ENCODE measurements around the gene CNIH4. TPM values are rescaled to one million over a fixed set of nuclear protein-coding genes. Genes with fewer than 3 reads are reported as not detected.
A peak's percentile ranks its signal among the peaks of the same experiment; 100 is the strongest.
"Not testable (repeated sequence)": the region's sequence is repeated elsewhere in the genome, so short reads cannot be mapped to it uniquely, and the experiment has no call there.

The CNIH4 gene
- total RNA-seq (10 to 100 TPM; 10.0 to 60.0 (median 39.6) TPM), polyA plus RNA-seq (10 to 100 TPM; 47.0 to 73.0 (median 58.0) TPM)
- long read RNA-seq, donor 1, full-length matches to known transcripts: 66 of 71 reads
- long read RNA-seq, donor 1, partial matches to known transcripts: 5 of 71 reads
- long read RNA-seq, donor 1, other reads (novel, unspliced or antisense): 0 of 71 reads
- long read RNA-seq, donor 2, full-length matches to known transcripts: 44 of 49 reads
- long read RNA-seq, donor 2, partial matches to known transcripts: 5 of 49 reads
- long read RNA-seq, donor 2, other reads (novel, unspliced or antisense): 0 of 49 reads
- long read RNA-seq, donor 3, full-length matches to known transcripts: 54 of 54 reads
- long read RNA-seq, donor 3, partial matches to known transcripts: 0 of 54 reads
- long read RNA-seq, donor 3, other reads (novel, unspliced or antisense): 0 of 54 reads
- long read RNA-seq, donor 4, full-length matches to known transcripts: 44 of 55 reads
- long read RNA-seq, donor 4, partial matches to known transcripts: 9 of 55 reads
- long read RNA-seq, donor 4, other reads (novel, unspliced or antisense): 2 of 55 reads
- long read RNA-seq, donor 5, full-length matches to known transcripts: 96 of 108 reads
- long read RNA-seq, donor 5, partial matches to known transcripts: 7 of 108 reads
- long read RNA-seq, donor 5, other reads (novel, unspliced or antisense): 5 of 108 reads
- long read RNA-seq, donor 6, full-length matches to known transcripts: 26 of 39 reads
- long read RNA-seq, donor 6, partial matches to known transcripts: 11 of 39 reads
- long read RNA-seq, donor 6, other reads (novel, unspliced or antisense): 2 of 39 reads
- long read RNA-seq, donor 7, full-length matches to known transcripts: 30 of 30 reads
- long read RNA-seq, donor 7, partial matches to known transcripts: 0 of 30 reads
- long read RNA-seq, donor 7, other reads (novel, unspliced or antisense): 0 of 30 reads
- long read RNA-seq, donor 8, full-length matches to known transcripts: 80 of 80 reads
- long read RNA-seq, donor 8, partial matches to known transcripts: 0 of 80 reads
- long read RNA-seq, donor 8, other reads (novel, unspliced or antisense): 0 of 80 reads
- long read RNA-seq, donor 9, full-length matches to known transcripts: 37 of 37 reads
- long read RNA-seq, donor 9, partial matches to known transcripts: 0 of 37 reads
- long read RNA-seq, donor 9, other reads (novel, unspliced or antisense): 0 of 37 reads
- long read RNA-seq, donor 10, full-length matches to known transcripts: 26 of 26 reads
- long read RNA-seq, donor 10, partial matches to known transcripts: 0 of 26 reads
- long read RNA-seq, donor 10, other reads (novel, unspliced or antisense): 0 of 26 reads

DNA sequence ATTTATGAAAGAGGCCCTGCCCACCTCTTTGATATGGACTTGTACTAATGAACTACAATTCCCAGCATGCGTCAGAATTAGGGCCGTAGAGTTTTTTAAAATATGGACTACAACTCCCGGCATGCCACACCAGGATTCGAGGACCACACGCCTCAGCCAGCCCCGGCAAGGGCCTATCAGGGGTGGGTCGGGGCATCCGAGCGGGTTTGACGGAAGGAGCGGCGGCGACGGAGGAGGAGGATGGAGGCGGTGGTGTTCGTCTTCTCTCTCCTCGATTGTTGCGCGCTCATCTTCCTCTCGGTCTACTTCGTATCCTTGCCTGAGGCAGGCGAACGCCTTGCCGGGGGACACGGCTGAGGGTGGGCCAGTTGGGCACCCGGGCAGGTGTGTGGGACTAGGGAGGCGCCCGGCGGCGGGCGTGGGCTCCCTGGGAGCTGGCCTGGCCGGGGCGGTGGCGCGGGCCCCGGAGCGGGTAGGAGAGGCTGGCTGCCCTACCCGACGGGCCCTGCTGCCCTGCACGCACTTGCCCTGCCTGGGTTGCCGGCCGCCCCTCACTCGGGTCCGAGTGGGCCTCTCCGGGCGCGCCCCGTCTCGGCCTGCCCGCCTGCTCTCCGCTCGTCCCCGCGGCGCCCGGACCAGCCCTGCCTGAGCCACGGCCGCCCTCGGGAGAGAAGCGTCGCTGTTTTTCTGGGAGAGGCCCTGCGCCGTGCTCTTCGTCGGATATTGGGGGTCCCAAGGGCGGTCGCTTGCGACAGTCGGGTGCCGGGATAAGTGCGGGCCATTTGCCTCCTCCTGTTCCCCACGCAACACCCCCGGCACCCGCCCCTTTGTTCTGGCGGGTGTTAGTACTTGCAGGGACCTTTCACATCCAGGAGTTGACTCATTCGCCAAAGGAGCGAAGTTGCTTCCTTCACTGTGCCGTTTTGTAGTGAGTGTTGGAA is at the start of gene CNIH4:
CNIH4 (plus strand) TSS at position 195 of the 941 bp plus-strand sequence; CDS start at position 241, 46 bp downstream.
- peak; percentile 89 to 96 (median 93) for DNase-seq
- Histone ChIP-seq H3K36me3 (replicated peaks in 1 of 2) (no peaks in the 10 kb centered on the region), H3K4me3 (peak within 1 kb of the TSS; percentile 74 to 89 (median 86)), H3K27ac (peak within 1 kb of the TSS; percentile 9 to 89 (median 83)), H3K27me3 (no peaks in the 10 kb centered on the region), H3K4me1 (replicated peaks in 1 of 2) (peaks cover 10 to 27% of the 10 kb centered on the region in 2 donors), H3K9me3 (replicated peaks in 1 of 3) (no peaks in the 10 kb centered on the region)
- TF ChIP-seq, protein P1, sequence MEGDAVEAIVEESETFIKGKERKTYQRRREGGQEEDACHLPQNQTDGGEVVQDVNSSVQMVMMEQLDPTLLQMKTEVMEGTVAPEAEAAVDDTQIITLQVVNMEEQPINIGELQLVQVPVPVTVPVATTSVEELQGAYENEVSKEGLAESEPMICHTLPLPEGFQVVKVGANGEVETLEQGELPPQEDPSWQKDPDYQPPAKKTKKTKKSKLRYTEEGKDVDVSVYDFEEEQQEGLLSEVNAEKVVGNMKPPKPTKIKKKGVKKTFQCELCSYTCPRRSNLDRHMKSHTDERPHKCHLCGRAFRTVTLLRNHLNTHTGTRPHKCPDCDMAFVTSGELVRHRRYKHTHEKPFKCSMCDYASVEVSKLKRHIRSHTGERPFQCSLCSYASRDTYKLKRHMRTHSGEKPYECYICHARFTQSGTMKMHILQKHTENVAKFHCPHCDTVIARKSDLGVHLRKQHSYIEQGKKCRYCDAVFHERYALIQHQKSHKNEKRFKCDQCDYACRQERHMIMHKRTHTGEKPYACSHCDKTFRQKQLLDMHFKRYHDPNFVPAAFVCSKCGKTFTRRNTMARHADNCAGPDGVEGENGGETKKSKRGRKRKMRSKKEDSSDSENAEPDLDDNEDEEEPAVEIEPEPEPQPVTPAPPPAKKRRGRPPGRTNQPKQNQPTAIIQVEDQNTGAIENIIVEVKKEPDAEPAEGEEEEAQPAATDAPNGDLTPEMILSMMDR (IDR thresholded peaks at IDR 0.05): peak in 1 of 6 experiments; percentile 10
- peak; percentile 70 to 93 for TF ChIP-seq POLR2A (IDR thresholded peaks at IDR 0.05)
- WGBS, 4 donors: 0 to 1% (median 0%) methylated on average over 27 to 78 of the region's 78 CpGs
- intact Hi-C loops (cut with DNase I): no loop called here

DNA sequence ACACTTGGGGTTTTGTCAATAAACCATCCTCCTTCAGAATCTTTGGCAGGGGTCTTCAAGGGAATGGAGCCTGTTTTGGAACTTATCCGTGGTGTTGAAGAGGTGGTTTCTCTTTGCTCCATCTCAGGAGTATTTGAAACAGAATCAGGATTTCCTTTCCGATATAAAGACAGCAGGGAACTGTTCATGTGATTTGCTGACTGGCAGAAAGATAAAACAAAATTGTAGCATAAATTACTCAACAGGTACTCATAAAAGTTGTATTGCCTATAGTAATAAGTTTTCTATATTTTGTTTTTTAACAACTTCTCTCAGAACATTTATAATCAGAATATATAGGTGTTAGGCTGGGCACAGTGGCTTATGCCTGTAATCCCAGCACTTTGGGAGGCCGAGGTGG is 48.6 kb upstream of the CNIH4 start:
- 91 to 97% (median 96%) methylated on average over 3 of the region's 3 CpGs for WGBS, 4 donors

DNA sequence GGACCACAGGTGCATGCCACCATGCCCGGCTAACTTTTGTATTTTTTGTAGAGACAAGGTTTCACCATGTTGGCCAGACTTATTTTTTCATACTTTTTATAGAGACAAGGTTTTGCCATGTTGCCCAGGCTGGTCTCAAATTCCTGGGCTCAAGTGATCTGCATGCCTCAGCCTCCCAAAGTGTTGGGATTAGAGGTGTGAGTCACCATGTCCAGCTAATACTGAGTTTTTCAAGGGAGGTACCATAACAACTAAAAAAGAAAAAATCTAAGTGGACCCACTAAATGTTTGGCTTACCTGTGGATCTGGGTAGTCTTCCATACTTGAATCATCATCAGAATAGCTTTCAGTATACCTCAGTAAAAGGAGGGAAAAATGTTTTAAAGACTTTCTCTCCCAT is 45.2 kb upstream of the CNIH4 start:
- H3K27ac ChIP-seq; H3K4me1 ChIP-seq (replicated peaks in 1 of 2); H3K27me3 ChIP-seq; H3K4me3 ChIP-seq; intact Hi-C loops (cut with DNase I); H3K9me3 ChIP-seq (replicated peaks in 1 of 3); DNase-seq: not testable (repeated sequence)
- peaks cover 0 to 48% of the 10 kb centered on the region in 2 donors for H3K36me3 ChIP-seq (replicated peaks in 1 of 2)
- WGBS, 4 donors: 97 to 100% (median 100%) methylated on average over 1 of the region's 1 CpG

More for the DNA sequence above, 48.6 kb upstream of the CNIH4 start:
- H3K27ac ChIP-seq: no peak overlapping the region
- intact Hi-C loops (cut with DNase I): loop anchor here in 1 of 2 donors (10.0 kb wide), 1 partner anchor 87 kb away; no protein-coding TSS in a partner anchor
- TF ChIP-seq, protein P1 (IDR thresholded peaks at IDR 0.05): no peak
- TF ChIP-seq POLR2A (IDR thresholded peaks at IDR 0.05): no peak
- H3K4me1 ChIP-seq (replicated peaks in 1 of 2): no peaks in the 10 kb centered on the region
- no peak for DNase-seq
- no peak overlapping the region for H3K4me3 ChIP-seq
- no peaks in the 10 kb centered on the region for H3K9me3 ChIP-seq (replicated peaks in 1 of 3)
- no peaks in the 10 kb centered on the region for H3K27me3 ChIP-seq
- H3K36me3 ChIP-seq (replicated peaks in 1 of 2): peaks cover 0 to 54% of the 10 kb centered on the region in 2 donors
